ENCODE measurements around the gene UBE2E1.
"Not testable (repeated sequence)": the region's sequence is repeated elsewhere in the genome, so short reads cannot be mapped to it uniquely, and the experiment has no call there.

UBE2E1 gene

DNA sequence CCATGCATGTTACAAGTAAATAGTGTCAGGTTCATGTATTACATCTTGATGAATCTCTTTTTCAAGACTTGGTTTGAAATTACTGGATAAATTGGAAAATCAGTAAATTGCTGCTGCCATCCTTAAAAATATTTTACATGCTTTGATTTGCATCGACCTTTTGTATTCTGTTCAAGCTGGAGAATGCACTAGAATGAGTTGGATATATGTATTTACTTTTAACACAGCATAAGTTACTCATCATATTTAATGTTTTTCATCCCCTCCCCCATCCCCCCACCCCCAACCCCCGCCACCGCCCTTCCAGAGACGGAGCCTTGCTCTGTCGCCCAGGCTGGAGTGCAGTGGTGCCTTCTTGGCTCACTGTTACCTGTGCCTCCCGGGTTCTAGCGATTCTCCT is 16.8 kb downstream of the UBE2E1 start:
- FAIRE-seq: no peak

DNA sequence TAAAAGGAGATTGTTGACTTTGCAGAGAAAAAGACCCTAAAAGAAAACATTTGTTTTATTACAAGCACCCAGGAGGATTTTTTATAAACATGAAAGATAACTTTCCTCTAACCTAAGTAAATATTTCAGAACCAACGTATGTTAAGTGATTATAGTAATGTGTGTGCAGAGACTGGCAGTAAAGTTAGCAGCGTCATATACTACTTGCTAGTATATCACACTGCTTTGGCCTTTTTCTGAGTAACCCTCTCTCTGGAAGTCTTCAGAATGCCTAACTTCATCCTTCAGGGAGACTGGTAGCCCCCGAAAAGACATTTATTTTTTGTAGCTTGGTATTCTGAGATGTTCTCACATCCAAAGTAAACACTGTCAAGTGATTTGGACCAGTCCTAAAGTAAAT is 17.9 kb downstream of the UBE2E1 start:
- FAIRE-seq: no peak

DNA sequence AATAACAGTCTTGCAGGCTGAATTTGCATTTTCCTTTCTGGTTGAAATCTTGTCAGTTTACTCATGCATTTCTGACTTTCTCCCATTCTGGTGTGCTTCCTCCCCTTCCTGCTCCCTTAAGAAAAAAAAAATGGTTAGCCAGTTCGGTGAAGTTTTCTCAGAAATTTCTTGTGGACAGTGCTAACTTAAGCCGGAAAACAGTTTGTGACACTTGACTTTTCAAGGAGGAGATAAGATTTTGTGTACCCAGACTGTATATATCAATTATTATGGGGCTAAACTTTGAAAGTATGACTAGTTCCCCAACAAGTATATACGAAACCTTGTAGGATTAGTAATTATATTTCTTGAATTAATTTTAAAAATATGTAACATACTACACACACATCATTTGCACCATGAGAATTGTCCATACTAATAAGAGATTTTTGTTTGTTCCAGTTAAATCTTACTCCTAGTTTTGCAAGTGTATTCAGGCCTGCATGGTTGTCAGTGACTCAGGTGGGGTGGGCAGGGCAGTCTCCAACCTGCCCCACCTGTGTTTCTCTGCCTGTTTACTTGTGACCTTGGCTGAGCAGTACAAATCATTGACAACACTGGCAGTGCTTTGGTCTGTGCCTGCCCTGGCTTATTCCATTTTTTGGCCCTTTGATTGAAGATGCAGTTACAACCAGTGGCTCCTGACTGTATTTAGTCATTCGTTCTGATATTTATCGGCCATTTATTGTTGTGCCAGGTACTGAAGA is 19.1 kb downstream of the UBE2E1 start:
- FAIRE-seq: no peak

DNA sequence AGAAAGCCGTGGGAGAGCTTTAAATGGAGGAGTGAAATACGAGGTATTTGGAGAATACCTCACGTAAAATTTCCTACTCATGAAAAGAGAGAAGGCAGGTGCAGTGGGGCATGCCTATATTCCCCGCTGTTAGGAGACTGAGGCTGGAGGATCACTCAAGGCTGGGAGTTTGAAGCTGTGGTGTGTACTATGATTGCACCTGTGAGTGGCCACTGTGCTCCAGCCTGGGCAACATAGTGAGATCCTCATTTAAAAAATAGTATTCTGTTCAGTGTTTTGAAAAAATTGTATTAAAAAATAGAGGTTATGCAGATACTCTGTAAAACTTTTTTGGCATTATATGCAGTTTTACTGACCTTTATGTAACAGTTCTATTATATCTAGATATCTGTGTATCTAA is 20.0 kb downstream of the UBE2E1 start:
- no peak for FAIRE-seq

DNA sequence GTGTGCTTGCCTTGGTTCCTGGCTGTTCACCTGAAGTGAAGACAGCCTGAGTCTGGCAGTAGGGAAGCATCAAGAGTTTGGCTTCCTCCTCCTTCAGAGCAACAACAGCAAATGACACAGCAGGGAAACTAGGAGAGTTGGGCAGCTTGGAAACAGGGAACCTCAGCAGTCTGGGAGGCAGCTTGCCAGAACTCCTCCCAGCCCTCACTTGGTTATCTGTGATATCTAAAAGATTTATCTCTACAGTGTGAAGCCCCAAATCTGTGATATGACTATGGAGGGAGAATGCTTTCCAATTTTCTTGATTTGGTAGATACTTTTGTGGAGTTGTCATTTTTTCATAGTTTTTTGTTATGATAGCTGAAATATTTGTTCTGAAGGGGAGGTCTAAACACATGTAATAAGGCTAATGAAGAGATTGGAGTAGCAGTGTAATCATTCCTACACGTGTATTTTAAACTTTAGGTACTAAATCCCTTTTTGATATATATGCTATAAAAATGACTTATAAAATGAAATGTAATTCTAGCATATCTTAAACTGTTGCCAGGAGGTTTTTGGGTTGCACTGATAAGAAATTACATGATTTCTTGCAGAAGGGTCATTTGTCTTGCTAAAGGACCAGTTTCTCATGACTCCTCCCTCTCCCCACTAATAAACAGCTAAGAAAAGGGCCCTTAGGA is 20.8 kb downstream of the UBE2E1 start:
- FAIRE-seq: no peak

DNA sequence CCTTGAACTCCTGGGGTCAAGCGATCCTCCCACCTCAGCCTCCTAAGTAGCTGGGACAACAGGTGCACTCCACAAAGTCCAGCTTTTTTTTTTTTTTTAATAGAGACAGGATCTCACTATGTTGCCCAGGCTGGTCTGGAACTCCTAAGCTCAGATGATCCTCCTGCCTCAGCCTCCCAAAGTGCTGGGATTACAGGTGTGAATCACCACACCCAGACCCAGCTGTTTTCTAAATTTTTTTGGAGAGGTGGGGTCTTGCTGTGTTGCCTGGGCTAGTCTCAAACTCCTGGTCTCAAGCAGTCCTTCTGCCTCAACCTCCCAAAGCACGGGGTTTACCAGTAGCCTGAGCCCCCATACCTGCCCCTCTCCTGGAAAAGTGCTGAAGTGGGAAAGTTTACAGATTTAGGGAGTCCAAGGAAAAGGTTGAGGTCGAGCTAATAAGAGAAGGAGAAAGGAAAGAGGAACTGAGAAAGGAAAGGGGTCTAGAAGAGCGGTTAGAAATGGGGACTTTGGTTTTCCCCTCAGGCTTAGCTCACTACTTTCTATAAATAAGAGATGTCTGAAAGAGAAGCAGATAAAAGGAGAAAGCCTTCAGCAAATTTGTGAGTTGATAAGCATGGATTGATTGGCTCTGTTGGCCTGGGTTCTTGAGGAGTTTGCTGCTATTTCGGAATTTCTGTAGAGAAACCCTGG is 23.6 kb downstream of the UBE2E1 start:
- FAIRE-seq: no peak

DNA sequence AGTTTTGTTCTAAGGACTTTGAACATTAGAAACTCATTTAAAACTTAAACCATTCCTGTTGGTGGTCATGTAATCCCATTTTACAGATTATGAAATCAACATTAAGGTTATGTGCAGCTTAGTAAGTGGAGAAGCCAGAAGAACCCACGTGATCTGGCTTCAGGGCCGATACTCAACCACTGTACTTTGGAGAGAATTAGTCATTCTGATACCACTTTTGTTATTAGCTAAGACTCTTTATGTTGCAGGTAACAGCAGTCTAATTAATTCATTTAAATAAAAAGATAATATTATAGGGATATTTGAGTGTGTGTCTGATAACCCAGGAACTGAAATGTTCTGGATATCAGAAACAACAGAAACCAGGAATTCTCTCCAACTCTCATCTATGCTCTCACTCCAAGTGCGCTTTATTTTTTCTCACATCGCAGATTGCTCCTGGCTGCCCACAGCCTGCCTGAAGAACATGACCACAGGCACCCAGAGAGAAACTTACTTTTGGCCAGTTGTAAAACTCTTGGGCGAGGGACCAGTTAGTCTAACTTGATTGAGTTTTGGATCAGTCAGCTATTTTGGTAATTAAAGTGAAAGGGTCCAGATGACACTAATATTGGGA is 25.2 kb downstream of the UBE2E1 start:
- FAIRE-seq: no peak

DNA sequence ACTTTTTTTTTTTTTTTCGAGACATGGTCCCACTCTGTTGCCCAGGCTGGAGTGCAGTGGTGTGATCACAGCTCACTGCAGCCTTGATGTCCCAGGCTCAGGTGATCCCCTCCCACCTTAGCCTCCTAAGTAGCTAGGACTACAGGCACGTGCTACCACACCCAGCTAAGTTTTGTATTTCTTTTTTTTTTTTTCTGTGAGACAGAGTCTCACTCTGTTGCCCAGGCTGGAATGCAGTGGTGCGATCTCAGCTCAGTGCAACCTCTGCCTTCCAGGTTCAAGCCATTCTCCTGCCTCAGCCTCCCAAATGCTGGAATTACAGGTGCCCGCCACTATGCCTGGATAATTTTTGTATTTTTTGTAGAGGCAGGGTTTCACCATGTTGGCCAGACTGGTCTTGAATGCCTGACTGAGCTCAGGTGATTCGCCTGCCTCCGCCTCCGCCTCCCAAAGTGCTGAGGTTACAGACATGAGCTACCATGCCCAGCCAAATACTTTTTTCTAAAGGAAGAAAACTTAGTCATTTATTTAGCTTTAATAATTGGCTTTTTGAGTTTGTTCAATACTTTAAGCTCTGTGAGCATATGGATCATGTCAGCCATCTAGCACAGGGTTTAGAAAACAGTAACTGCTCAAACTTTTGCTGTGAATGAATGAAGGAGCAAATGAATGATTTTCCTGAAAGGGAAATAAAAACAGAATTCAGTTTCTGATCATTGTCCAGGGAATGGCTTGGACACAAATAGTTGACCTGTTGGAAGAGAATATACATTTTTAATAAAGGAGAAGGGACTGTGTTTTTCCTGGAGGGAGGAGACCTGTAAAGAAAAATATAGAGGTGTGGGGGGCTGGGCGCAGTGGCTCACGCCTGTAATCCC is 26.0 kb downstream of the UBE2E1 start:
- no peak for FAIRE-seq

DNA sequence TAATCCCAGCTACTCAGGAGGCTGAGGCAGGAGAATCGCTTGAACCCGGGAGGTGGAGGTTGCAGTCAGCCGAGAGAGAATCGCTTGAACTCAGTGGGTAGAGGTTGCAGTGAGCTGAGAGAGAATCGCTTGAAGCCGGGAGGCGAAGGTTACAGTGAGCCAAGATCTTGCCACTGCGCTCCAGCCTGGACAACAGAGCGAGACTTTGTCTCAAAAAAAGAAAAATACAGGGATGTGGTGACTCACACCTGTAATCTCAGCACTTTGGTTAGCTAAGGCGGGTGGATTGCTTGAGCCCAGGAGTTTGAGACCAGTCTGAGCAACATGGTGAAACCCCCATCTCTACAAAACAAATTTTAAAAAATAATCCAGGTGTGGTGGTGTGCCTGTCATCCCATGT is 26.8 kb downstream of the UBE2E1 start:
- no peak for FAIRE-seq

DNA sequence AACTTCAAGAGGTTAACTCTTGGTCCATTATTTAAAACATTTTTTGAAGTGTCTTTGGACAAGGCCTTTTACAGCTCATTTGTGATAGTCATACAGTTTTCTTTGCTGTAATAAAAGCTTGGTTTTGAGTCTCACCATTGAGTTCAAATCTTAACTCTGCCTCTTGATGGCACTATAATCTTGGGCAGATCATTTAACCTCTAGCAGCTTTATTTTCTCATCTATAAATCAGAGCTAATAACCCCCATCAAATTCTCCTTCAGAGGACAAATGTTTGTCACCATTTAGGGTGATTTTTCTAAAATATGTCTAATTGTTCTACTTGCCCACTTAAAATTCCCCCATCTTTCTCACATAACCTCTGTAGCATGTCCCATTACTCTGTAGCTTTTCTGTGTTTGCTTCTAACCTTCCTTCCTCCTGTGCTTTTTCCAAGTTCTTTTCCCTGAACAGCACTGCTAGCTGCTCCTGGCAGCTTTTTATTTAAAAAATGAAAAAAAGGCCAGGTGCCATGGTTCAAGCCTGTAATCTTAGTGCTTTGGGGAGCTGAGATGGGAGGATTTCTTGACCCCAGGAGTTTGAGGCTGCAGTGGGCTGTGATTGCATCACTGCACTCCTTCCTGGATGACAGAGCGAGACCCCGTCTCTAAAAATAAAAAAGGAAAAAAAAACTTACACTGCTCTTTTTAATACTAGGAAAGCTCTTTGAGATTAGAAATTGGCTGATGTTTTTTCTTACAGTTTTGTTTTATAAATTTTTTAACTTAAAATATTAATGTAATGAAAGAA is 28.5 kb downstream of the UBE2E1 start:
- FAIRE-seq: no peak

DNA sequence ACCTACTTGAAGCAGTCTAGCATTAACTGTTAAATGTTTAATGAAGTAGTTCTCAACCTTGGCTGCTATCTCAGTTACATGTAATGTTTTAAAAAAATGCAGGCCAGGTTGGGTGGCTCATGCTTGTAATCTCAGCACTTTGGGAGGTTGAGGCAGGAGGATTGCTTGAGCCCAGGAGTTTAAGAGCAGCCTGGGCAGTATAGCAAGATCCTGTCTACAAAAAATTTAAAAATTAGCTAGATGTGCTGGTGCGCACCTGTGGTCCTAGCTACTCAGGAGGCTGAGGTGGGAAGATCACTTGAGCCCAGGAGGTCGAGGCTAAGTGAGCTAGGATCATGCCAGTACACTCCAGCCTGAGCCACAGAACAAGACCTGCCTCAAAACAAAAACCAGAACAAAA is 29.3 kb downstream of the UBE2E1 start:
- FAIRE-seq: no peak

DNA sequence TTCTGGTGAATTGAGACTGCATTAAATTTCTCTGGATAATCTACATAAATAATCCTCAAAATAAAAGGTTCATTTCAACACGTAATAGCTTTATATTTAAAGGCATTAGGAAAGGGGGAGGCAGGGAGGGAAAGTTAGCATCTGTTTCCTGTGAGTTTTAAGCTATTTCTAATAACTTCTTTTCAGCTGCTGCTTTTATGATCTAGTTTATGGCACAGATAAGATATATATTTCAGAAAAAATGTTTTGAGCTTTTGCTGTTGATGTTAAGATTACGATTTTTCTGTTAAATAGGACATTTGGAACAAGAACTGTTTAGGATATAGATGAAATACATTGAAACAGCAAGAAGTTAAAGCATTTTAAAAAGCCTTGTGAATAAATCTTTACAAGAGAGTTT is 30.0 kb downstream of the UBE2E1 start:
- FAIRE-seq: no peak

DNA sequence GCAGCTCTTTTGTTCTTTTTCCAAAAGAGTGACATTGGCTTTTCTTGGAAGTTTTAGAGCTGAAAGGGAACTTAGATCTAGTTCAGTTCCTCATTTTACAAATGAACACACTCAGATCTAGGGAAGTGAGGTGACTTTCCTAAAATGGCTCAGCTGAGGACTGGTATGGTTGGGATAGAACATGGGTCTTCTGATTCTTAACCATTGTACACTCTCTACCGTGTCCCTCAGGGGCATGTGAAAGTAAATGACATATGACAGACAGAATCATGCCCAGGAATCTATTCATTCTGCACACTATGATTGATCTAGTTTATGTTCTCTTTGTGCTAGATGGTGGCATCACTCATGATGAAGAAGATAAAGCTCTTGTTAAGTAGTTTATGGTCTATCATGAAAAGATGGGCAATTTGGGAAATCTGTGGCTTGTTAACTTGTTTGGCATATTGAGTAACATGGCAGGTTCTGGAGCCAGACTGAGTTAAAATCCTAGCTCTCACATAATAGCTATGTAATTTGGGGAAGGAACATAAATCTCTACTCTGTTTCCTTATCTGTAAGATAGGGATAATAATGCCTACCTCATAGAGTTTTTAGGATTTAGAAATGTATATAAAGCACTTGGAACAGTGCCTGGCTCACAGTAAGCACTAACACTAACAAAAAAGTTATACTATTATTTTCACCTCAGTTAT is 30.9 kb downstream of the UBE2E1 start:
- FAIRE-seq: no peak

DNA sequence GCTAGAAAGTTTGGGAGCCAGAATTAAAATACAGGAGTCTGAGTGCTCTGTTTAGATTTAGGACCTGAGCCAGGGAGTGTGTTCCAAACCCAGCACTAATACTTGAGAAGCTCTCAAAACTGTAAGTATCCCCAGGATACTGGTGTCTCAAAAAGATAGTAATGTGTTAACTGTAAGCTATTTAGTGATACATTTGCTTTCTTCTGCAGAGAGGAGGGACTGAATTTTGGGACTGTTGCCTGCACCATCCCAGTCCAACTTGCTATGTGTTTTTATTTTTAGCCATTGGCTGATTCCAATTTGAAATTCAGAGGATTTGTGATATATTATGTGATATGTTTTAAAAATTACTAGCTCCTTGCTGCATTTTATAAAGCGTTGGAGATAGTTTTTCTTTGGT is 31.5 kb downstream of the UBE2E1 start:
- no peak for FAIRE-seq

DNA sequence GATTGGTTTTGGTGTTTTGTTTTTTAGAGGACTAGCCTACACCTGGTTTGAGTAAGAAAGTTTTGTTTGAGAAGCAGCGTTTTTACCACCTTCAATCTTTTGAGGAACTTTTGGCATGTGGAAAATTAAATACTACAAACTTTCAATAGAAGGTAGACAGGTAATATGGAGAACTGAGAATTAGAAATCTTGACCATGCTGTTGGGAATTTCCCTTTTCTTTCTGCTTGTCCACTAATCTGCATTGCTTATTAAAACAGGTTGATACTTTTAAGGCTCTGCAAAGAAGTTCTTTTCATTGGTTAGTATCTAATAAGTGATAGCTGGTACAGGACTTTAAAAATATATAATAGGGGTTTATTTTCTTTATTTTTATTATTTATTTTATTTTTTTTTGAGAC is 31.9 kb downstream of the UBE2E1 start:
- no peak for FAIRE-seq

DNA sequence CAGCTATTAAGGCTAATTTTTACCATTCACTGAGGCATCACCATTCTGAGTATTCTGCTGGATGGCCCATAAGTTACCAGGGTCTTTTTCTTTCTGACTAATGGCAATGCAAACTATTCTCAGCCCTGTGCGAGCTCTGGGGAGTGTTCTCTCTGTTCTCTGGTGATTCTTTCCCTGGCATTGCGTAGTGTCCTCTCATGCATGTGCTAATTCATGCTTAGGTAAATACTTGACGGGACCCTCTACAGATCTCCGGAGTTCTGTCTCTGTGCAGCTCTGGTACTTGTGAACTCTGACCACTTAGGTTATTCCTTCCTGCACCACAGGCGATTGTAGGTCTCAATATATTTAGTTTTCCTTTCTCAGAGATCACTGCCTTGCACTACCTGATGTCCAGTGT is 34.8 kb downstream of the UBE2E1 start:
- no peak for FAIRE-seq

DNA sequence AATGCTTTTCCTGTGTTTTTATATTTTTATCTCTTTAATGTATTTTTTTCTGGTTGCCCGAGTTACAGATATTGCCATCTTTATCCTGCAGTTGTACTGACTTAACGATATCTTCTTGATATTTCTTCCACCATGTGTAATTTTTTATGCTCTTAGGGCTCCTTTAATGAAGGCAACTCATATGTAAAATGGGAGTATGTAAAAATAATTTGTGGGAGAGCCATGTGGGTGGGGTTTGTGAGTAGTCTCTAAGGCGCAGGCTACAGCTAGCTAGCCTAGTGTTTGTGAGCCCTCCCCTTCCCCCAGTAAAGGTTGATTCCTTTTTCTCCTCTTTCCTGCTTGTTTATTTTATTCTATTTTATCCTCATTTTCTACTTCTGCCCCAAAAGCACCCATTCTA is 38.1 kb downstream of the UBE2E1 start:
- no peak for FAIRE-seq

DNA sequence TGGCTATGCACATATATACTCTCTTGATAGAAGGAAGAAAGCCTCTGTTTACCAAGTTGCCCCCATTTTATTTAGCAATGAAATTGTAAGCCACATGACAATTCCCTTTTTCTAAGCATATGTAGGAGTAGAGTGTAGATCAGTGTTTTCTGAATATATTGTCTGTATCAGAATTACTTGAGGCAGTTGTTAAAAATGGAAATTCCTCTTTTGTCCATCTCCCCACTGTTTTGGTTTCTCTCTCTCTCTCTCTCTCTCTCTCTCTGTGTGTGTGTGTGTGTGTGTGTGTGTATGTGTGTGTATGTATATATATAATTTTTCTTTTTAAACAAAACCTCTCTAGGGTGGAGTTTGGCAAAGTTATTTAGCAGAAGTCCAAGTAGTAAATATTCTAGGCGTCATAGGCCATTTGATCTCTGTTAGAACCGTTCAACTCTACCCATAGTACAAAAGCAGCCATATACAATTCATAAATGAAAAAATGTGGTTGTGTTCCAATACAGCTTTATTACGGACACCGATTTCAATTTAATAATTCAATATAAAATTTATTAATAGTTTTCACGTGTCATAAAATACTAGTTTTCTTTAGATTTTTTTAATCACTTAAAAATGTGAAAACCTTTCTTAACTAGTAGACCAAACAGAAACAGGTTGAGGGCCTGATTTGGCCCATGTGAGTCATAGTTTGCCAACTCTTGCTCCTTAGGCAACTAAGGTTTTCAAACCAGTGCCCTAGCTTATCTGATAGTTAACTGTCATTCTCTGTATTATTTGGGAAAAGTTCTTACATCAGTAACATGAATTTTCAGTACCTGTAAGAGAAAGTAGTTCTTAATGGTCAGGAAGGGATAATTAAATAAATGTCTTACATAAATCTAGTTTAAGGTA is 39.8 kb downstream of the UBE2E1 start:
- FAIRE-seq: no peak

DNA sequence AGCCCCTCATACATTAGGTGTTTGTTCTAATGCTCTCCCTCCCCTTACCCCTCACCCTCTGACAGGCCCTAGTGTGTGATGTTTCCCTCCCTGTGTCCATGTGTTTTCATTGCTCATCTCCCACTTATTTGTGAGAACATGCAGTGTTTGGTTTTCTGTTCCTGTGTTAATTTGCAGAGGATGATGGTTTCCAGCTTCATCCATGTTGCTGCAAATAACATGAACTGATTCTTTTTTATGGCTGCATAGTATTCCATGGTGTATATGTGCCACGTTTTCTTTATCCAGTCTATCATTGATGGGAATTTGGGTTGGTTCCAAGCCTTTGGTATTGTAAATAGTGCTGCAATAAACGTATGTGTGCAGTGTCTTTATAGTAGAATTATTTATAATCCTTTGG is 43.7 kb downstream of the UBE2E1 start:
- not testable (repeated sequence) for FAIRE-seq

DNA sequence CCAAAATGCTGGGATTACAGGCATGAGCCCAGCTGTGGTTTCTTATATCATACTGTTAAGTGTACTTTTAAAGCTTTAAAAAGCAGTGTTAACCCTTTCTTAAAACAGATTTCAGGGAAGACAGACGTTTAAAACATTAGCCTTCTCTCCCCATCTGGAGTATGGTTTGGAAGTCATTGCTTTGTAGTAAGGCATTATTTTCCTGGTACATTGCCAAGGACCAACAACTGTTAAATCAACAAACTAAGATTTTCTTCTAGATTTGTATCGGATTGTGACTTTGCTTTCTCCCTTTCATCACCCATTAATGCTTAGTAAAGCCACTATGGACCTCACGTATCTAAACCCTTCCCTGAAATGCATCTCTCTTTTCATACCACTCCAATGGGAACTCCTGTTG is 50.5 kb downstream of the UBE2E1 start:
- no peak for FAIRE-seq

Data from TTC549 (cell line).